Body of pancreas (tissue), 4 donors: Measurements from ENCODE around the gene CRHR2. TPM values are rescaled to one million over a fixed set of nuclear protein-coding genes. Genes with fewer than 3 reads are reported as not detected.

Experiments
- ATAC-seq: fragments of 150-250 bp; one replicate; pipeline ENCODE4 v1.9.1; 2016
- DNase-seq, 4 donors: peaks; one replicate each; pipeline ENCODE4 v3.0.0-alpha.2; 2019
- H3K27ac ChIP-seq, 4 donors: fragments of 200-600 bp; sonication (generic); 1 replicate in 3 of 4; 2 replicates in 1 of 4; pipeline versions ENCODE4 v1.5.1 to v1.6.1; 2016 to 2019; ENCODE audit warnings: mild to moderate bottlenecking in 1 of 4, mixed read lengths in 1 of 4, moderate library complexity in 1 of 4
- H3K27me3 ChIP-seq, 2 donors: fragments of 200-600 bp; sonication (generic); one replicate each; pipeline ENCODE4 v1.6.0; 2016; ENCODE audit warnings: mild to moderate bottlenecking in 1 of 2
- H3K36me3 ChIP-seq, 2 donors: fragments of 200-600 bp; sonication (generic); replicated peaks in 1 of 2; 2 replicates each; pipeline ENCODE4 v1.5.1; 2016; ENCODE audit warnings: low read depth in 2 of 2; ENCODE audit not compliant: insufficient read depth in 1 of 2
- H3K4me1 ChIP-seq: fragments of 200-600 bp; sonication (generic); one replicate; pipeline ENCODE4 v1.6.0; 2016
- H3K4me3 ChIP-seq, 2 donors: fragments of 200-600 bp; sonication (generic); 1 replicate in 1 of 2; 2 replicates in 1 of 2; pipeline ENCODE4 v1.5.1; 2016 to 2019
- H3K9me3 ChIP-seq, 3 donors: fragments of 200-600 bp; sonication (generic); 1 replicate in 2 of 3; 2 replicates in 1 of 3; pipeline ENCODE4 v1.5.1; 2016
- CTCF ChIP-seq, 7 experiments: fragments of 450-650 bp in 4 of 7; fragments of 200-600 bp in 3 of 7; sonication (generic) in 3 of 7; IDR thresholded peaks; one replicate each; pipeline ENCODE4 v1.5.1; 2016 to 2019; ENCODE audit warnings: antibody characterized with exemption in 7 of 7
- POLR2A ChIP-seq, 3 donors: fragments of 450-650 bp; IDR thresholded peaks; one replicate each; pipeline ENCODE4 v1.6.1; 2016; ENCODE audit warnings: antibody characterized with exemption in 3 of 3, mild to moderate bottlenecking in 2 of 3
- WGBS, 2 donors: methylation state at CpG; one replicate each; pipeline ENCODE4 v1.1.5; 2017; 5-methylcytosine and 5-hydroxymethylcytosine counted together
- intact Hi-C: fragments of 100-400 bp; cut with DNase I; formaldehyde crosslinking; loops from one replicate; pipeline ENCODE4 v1.15.1; 2023
- total RNA-seq, 2 donors: library from RNA; depleted of rRNA; stranded (reverse); fragments of >200 nt; gene quantifications; one replicate each; pipeline ENCODE4 v1.1.0, GENCODE V29; 2016

CRHR2 gene
- total RNA-seq, 2 donors from 2014 or later = 0.33 to 4.7 TPM

GRCh38 chr7:30706316-30706715 is 24.1 kb upstream of the CRHR2 start:
- Histone ChIP-seq H3K4me3 (no peak overlapping the region), H3K27me3 (no peaks in the 10 kb centered on the region), H3K9me3 (no peaks in the 10 kb centered on the region), H3K27ac (no peak overlapping the region), H3K36me3 (no peaks in the 10 kb centered on the region), H3K4me1 (peaks cover 15% of the 10 kb centered on the region)
- no peak for ATAC-seq
- TF ChIP-seq CTCF (IDR thresholded peaks at IDR 0.05) (no peak), POLR2A (IDR thresholded peaks at IDR 0.05) (no peak)
- no peak for DNase-seq
- WGBS, 2 donors = 95% methylated on average over 6 of the region's 6 CpGs
- intact Hi-C loops = no loop called here

- no peaks in the 10 kb centered on the region for H3K36me3 ChIP-seq
- 84 to 87% methylated on average over 13 of the region's 13 CpGs for WGBS, 2 donors
- H3K27me3 ChIP-seq = no peaks in the 10 kb centered on the region
- intact Hi-C loops = no loop called here
- TF ChIP-seq CTCF (IDR thresholded peaks at IDR 0.05) (no peak), POLR2A (IDR thresholded peaks at IDR 0.05) (no peak)
- DNase-seq (no peak), ATAC-seq (no peak)
- H3K9me3 ChIP-seq = no peaks in the 10 kb centered on the region
- no peak overlapping the region for H3K27ac ChIP-seq
- peaks cover 13% of the 10 kb centered on the region for H3K4me1 ChIP-seq
- no peak overlapping the region for H3K4me3 ChIP-seq
Measured at GRCh38 chr7:30705596-30705995, 23.3 kb upstream of the CRHR2 start.

GRCh38 chr7:30705008-30705407 is 22.8 kb upstream of the CRHR2 start:
- 89 to 90% methylated on average over 7 to 8 of the region's 8 CpGs for WGBS, 2 donors
- no peaks in the 10 kb centered on the region for H3K9me3 ChIP-seq
- H3K27me3 ChIP-seq = no peaks in the 10 kb centered on the region
- DNase-seq = no peak
- no peaks in the 10 kb centered on the region for H3K36me3 ChIP-seq
- no peak overlapping the region for H3K4me3 ChIP-seq
- no peak overlapping the region for H3K27ac ChIP-seq
- peaks cover 8% of the 10 kb centered on the region for H3K4me1 ChIP-seq
- TF ChIP-seq CTCF (IDR thresholded peaks at IDR 0.05) = no peak
- no peak for TF ChIP-seq POLR2A (IDR thresholded peaks at IDR 0.05)
- intact Hi-C loops = no loop called here
- no peak for ATAC-seq

GRCh38 chr7:30703756-30704155 is 21.5 kb upstream of the CRHR2 start:
- Histone ChIP-seq H3K9me3 (no peaks in the 10 kb centered on the region), H3K27ac (no peak overlapping the region), H3K36me3 (no peaks in the 10 kb centered on the region), H3K4me1 (no peaks in the 10 kb centered on the region), H3K27me3 (no peaks in the 10 kb centered on the region), H3K4me3 (no peak overlapping the region)
- intact Hi-C loops = no loop called here
- 69 to 75% methylated on average over 4 of the region's 4 CpGs for WGBS, 2 donors
- DNase-seq (no peak), ATAC-seq (no peak)
- no peak for TF ChIP-seq CTCF (IDR thresholded peaks at IDR 0.05)
- no peak for TF ChIP-seq POLR2A (IDR thresholded peaks at IDR 0.05)

- no peak overlapping the region for H3K27ac ChIP-seq
- ATAC-seq = no peak
Measured at GRCh38 chr7:30702200-30702599, 19.9 kb upstream of the CRHR2 start.

More at GRCh38 chr7:30702200-30702599, 19.9 kb upstream of the CRHR2 start:
- H3K36me3 ChIP-seq = no peaks in the 10 kb centered on the region
- DNase-seq = no peak
- WGBS, 2 donors = 75 to 100% methylated on average over 1 of the region's 1 CpG
- H3K4me1 ChIP-seq = no peaks in the 10 kb centered on the region
- TF ChIP-seq POLR2A (IDR thresholded peaks at IDR 0.05) (no peak), CTCF (IDR thresholded peaks at IDR 0.05) (no peak)
- H3K9me3 ChIP-seq = no peaks in the 10 kb centered on the region
- no peaks in the 10 kb centered on the region for H3K27me3 ChIP-seq
- intact Hi-C loops = no loop called here
- no peak overlapping the region for H3K4me3 ChIP-seq
